T-helper 17 cell (primary cell): ENCODE data around the gene FYB1. TPM values are rescaled to one million over a fixed set of nuclear protein-coding genes. Genes with fewer than 3 reads are reported as not detected.
"Not testable (repeated sequence)": the region's sequence is repeated elsewhere in the genome, so short reads cannot be mapped to it uniquely, and the experiment has no call there.

Source experiments
- ATAC-seq: fragments of 150-1000 bp; cut with Tn5 transposase; 2 replicates; pipeline ENCODE4 v1.10.0; 2021; ENCODE audit warnings: mild to moderate bottlenecking, moderate library complexity
- DNase-seq, 3 donors: peaks; one replicate each; pipeline versions ENCODE4 v3.0.0 to v3.0.0-alpha.2; 2020 to 2021
- H3K9me3 ChIP-seq: one replicate; pipeline ENCODE4 v1.7.0; 2013; ENCODE audit warnings: low read length, mild to moderate bottlenecking; ENCODE audit not compliant: control insufficient read depth, poor library complexity, severe bottlenecking
- H3K27ac Mint-ChIP-seq: one replicate; pipeline ENCODE4 v1.8.0; 2022; ENCODE audit warnings: mild to moderate bottlenecking, moderate library complexity, mixed read lengths
- H3K27me3 Mint-ChIP-seq: one replicate; pipeline ENCODE4 v1.8.0; 2022; ENCODE audit warnings: mixed read lengths
- H3K36me3 Mint-ChIP-seq: one replicate; pipeline ENCODE4 v1.8.0; 2022; ENCODE audit warnings: low read depth, mixed read lengths
- H3K4me1 Mint-ChIP-seq: one replicate; pipeline ENCODE4 v1.8.0; 2022; ENCODE audit warnings: mild to moderate bottlenecking, mixed read lengths
- H3K4me3 Mint-ChIP-seq: one replicate; pipeline ENCODE4 v1.8.0; 2022; ENCODE audit warnings: mild to moderate bottlenecking, moderate library complexity, mixed read lengths
- total RNA-seq, 4 donors: library from RNA in 2 of 4; stranded (reverse) in 2 of 4; gene quantifications; one replicate each; pipeline ENCODE4 v1.2.3 and lab custom pipeline; 2022 to 2026

FYB1 gene
- total RNA-seq, 2 donors from 2014 or later = 499 to 517 TPM

- peak; percentile 27 for ATAC-seq
- no peak for DNase-seq
Measured at GRCh38 chr5:39186289-39186688, 33.1 kb downstream of the FYB1 start.

GRCh38 chr5:39185761-39186160 is 33.6 kb downstream of the FYB1 start:
- Mint-ChIP-seq H3K4me1 (peaks cover 75% of the 10 kb centered on the region), H3K4me3 (peak overlapping the region; percentile 90), H3K27me3 (no peaks in the 10 kb centered on the region), H3K27ac (peak overlapping the region; percentile 100), H3K36me3 (peaks cover 15% of the 10 kb centered on the region)
- no peaks in the 10 kb centered on the region for H3K9me3 ChIP-seq
- ATAC-seq (no peak), DNase-seq (no peak)

More at GRCh38 chr5:39186289-39186688, 33.1 kb downstream of the FYB1 start:
- peak overlapping the region; percentile 90 for H3K4me3 Mint-ChIP-seq
- peaks cover 15% of the 10 kb centered on the region for H3K36me3 Mint-ChIP-seq
- H3K9me3 ChIP-seq = no peaks in the 10 kb centered on the region
- no peaks in the 10 kb centered on the region for H3K27me3 Mint-ChIP-seq
- H3K4me1 Mint-ChIP-seq = peaks cover 73% of the 10 kb centered on the region
- peak overlapping the region; percentile 100 for H3K27ac Mint-ChIP-seq

DNA sequence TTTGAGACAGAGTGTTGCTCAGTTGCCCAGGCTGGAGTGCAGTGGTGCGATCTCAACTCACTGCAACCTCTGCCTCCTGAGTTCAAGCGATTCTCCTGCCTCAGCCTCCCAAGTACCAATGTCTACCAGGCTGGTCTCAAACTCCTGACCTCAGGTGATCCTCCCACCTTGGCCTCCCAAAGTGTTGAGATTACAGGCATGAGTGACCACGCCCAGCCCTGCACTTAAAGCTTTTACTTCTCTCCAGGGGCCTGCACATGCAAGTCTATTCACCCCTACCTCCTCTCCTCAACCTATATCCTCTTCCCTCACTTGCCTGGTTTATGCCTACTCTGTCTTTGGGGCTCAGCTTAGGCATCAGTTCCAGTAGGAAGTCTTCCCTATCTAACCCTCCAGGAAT is 39.8 kb downstream of the FYB1 start:
- ATAC-seq, DNase-seq, H3K27me3 Mint-ChIP-seq, H3K9me3 ChIP-seq: not testable (repeated sequence)
- Mint-ChIP-seq H3K4me1 (peaks cover 75% of the 10 kb centered on the region), H3K36me3 (peaks cover 19% of the 10 kb centered on the region), H3K27ac (peak overlapping the region; percentile 100), H3K4me3 (peak overlapping the region; percentile 77)

DNA sequence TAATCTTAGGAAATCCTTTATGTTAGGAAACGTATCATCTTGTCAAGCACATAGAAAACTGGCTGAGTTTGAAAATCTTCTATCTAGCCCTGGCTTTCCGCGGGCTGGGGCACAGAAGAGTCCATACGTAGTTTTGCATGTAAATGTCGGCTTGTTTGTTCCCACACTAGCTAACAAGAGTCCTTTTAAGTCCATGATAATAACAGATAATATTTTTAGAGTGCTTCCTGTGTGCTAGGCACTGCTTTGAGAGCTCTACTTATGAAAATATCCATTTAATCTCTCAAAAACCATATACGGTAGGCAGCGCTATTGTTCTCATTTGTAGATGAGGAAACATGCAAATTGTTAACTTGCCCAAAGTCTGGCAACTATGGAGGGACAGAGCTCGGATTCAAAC is 40.5 kb downstream of the FYB1 start:
- Mint-ChIP-seq H3K4me3 (peak overlapping the region; percentile 77), H3K27ac (peak overlapping the region; percentile 100), H3K4me1 (peaks cover 80% of the 10 kb centered on the region), H3K27me3 (no peaks in the 10 kb centered on the region), H3K36me3 (peaks cover 19% of the 10 kb centered on the region)
- H3K9me3 ChIP-seq = no peaks in the 10 kb centered on the region
- DNase-seq (no peak), ATAC-seq (peak; percentile 52)

- no peaks in the 10 kb centered on the region for H3K27me3 Mint-ChIP-seq
- DNase-seq (no peak), ATAC-seq (peak; percentile 16)
- H3K27ac Mint-ChIP-seq = peak overlapping the region; percentile 100
- H3K36me3 Mint-ChIP-seq = peaks cover 18% of the 10 kb centered on the region
- peaks cover 81% of the 10 kb centered on the region for H3K4me1 Mint-ChIP-seq
- no peaks in the 10 kb centered on the region for H3K9me3 ChIP-seq
- H3K4me3 Mint-ChIP-seq = peak overlapping the region; percentile 77
Measured at GRCh38 chr5:39178171-39178570, 41.2 kb downstream of the FYB1 start.

DNA sequence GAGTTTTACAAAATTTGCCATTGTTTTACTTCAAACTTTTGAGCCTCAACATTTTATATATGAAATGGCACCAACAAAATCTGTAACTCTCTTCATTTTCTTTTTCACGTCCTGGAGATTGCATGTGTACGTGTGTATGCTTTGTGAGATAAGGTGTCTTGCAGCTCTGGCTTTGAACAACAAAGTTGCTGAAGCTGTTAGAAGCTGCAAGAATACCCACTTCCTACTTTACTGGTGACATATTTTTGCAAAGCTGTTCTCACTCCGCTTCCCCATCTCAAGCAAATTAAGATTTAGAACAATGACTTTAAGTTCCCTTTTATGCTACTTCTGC is 41.8 kb downstream of the FYB1 start:
- no peak for DNase-seq
- H3K27me3 Mint-ChIP-seq = no peaks in the 10 kb centered on the region
- H3K4me3 Mint-ChIP-seq = peak overlapping the region; percentile 77
- H3K9me3 ChIP-seq = no peaks in the 10 kb centered on the region
- H3K27ac Mint-ChIP-seq = peak overlapping the region; percentile 100
- ATAC-seq = peak; percentile 64
- peaks cover 85% of the 10 kb centered on the region for H3K4me1 Mint-ChIP-seq
- H3K36me3 Mint-ChIP-seq = peaks cover 19% of the 10 kb centered on the region

GRCh38 chr5:39176759-39177630 is 42.4 kb downstream of the FYB1 start:
- no peaks in the 10 kb centered on the region for H3K9me3 ChIP-seq
- peak; percentile 77 for ATAC-seq
- peak overlapping the region; percentile 77 for H3K4me3 Mint-ChIP-seq
- H3K27ac Mint-ChIP-seq = peak overlapping the region; percentile 100
- H3K27me3 Mint-ChIP-seq = no peaks in the 10 kb centered on the region
- H3K36me3 Mint-ChIP-seq = peaks cover 18% of the 10 kb centered on the region
- DNase-seq = peak in 1 of 3 donors; percentile 41
- H3K4me1 Mint-ChIP-seq = peaks cover 85% of the 10 kb centered on the region

DNA sequence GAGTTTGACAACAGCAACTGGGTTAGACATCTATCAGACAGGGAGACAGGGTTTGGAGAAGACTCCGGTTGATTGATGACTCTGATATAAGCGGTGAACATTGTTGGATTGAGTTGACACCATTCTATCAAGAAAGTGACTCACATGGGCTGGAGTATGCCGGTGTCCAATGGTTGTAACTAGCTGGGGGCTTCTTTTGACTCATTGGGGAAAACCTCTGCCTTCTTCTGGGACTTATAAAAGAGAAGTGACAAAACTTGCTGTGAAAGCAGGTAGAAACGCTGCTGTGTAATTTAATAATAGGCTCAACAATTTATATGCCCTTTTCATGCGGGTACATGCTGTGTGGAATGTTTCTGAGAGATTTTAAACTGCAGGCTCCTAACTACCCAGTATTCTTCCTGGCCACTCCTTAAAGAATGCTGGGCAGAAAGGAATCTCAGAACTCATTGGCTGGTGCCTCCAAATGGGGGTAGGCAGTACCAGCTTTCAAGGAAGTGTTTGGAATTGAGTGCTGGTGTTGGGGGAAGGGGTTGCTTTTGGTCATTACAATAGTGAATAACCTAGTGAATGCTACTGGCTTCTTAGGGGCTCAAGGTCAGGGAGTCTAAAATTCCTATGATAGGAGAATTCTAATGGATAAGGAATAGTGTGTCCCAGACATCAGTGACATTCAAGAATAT is 43.9 kb downstream of the FYB1 start:
- peak overlapping the region; percentile 77 for H3K4me3 Mint-ChIP-seq
- H3K9me3 ChIP-seq = no peaks in the 10 kb centered on the region
- peaks cover 19% of the 10 kb centered on the region for H3K36me3 Mint-ChIP-seq
- peaks cover 84% of the 10 kb centered on the region for H3K4me1 Mint-ChIP-seq
- H3K27me3 Mint-ChIP-seq = no peaks in the 10 kb centered on the region
- ATAC-seq = no peak
- no peak for DNase-seq
- peak overlapping the region; percentile 100 for H3K27ac Mint-ChIP-seq

GRCh38 chr5:39173069-39173468 is 46.3 kb downstream of the FYB1 start:
- DNase-seq = no peak
- peaks cover 75% of the 10 kb centered on the region for H3K4me1 Mint-ChIP-seq

GRCh38 chr5:39172593-39172992 is 46.8 kb downstream of the FYB1 start:
- Mint-ChIP-seq H3K4me3 (no peak overlapping the region), H3K4me1 (peaks cover 73% of the 10 kb centered on the region), H3K27ac (peak overlapping the region; percentile 100), H3K36me3 (peaks cover 15% of the 10 kb centered on the region), H3K27me3 (no peaks in the 10 kb centered on the region)
- DNase-seq (no peak), ATAC-seq (no peak)
- no peaks in the 10 kb centered on the region for H3K9me3 ChIP-seq

More at GRCh38 chr5:39173069-39173468, 46.3 kb downstream of the FYB1 start:
- H3K36me3 Mint-ChIP-seq = peaks cover 15% of the 10 kb centered on the region
- H3K4me3 Mint-ChIP-seq = peak overlapping the region; percentile 0
- peak overlapping the region; percentile 100 for H3K27ac Mint-ChIP-seq
- H3K9me3 ChIP-seq = no peaks in the 10 kb centered on the region
- no peaks in the 10 kb centered on the region for H3K27me3 Mint-ChIP-seq
- no peak for ATAC-seq

- no peak for DNase-seq
- no peaks in the 10 kb centered on the region for H3K9me3 ChIP-seq
- H3K36me3 Mint-ChIP-seq = peaks cover 15% of the 10 kb centered on the region
- H3K4me3 Mint-ChIP-seq = peak overlapping the region; percentile 19
- H3K27ac Mint-ChIP-seq = peak overlapping the region; percentile 100
- H3K4me1 Mint-ChIP-seq = peaks cover 73% of the 10 kb centered on the region
- ATAC-seq = no peak
- no peaks in the 10 kb centered on the region for H3K27me3 Mint-ChIP-seq
Measured at GRCh38 chr5:39171647-39172046, 47.7 kb downstream of the FYB1 start.

GRCh38 chr5:39169081-39169480 is 50.3 kb downstream of the FYB1 start:
- H3K4me3 Mint-ChIP-seq = peak overlapping the region; percentile 12
- H3K27ac Mint-ChIP-seq = peak overlapping the region; percentile 100
- H3K4me1 Mint-ChIP-seq = peaks cover 73% of the 10 kb centered on the region
- no peaks in the 10 kb centered on the region for H3K9me3 ChIP-seq
- H3K36me3 Mint-ChIP-seq = peaks cover 15% of the 10 kb centered on the region
- H3K27me3 Mint-ChIP-seq = no peaks in the 10 kb centered on the region
- ATAC-seq (no peak), DNase-seq (no peak)

GRCh38 chr5:39167972-39168342 is 51.4 kb downstream of the FYB1 start:
- ATAC-seq = no peak
- H3K36me3 Mint-ChIP-seq = peaks cover 13% of the 10 kb centered on the region

More at GRCh38 chr5:39167972-39168342, 51.4 kb downstream of the FYB1 start:
- DNase-seq = no peak
- peak overlapping the region; percentile 98 for H3K27ac Mint-ChIP-seq
- H3K4me1 Mint-ChIP-seq = peaks cover 68% of the 10 kb centered on the region
- H3K27me3 Mint-ChIP-seq = no peaks in the 10 kb centered on the region
- H3K9me3 ChIP-seq = no peaks in the 10 kb centered on the region
- no peak overlapping the region for H3K4me3 Mint-ChIP-seq
